Testis (tissue), 3 donors: Measurements from ENCODE around the gene PAX8. TPM values are rescaled to one million over a fixed set of nuclear protein-coding genes. Genes with fewer than 3 reads are reported as not detected.

Source experiments
- DNase-seq: peaks from one replicate; pipeline ENCODE4 v3.0.0-alpha.2; 2019
- H3K27ac ChIP-seq, 2 donors: fragments of 200-600 bp; sonication (generic); one replicate each; pipeline ENCODE4 v1.5.1; 2019
- H3K27me3 ChIP-seq: fragments of 200-600 bp; sonication (generic); one replicate; pipeline ENCODE4 v1.5.1; 2019
- H3K36me3 ChIP-seq: fragments of 200-600 bp; sonication (generic); one replicate; pipeline ENCODE4 v1.5.1; 2017; ENCODE audit warnings: low read depth; ENCODE audit errors: missing control alignments
- H3K4me1 ChIP-seq: fragments of 200-600 bp; sonication (generic); one replicate; pipeline ENCODE4 v1.5.1; 2019
- H3K4me3 ChIP-seq, 2 donors: fragments of 200-600 bp; sonication (generic); one replicate each; pipeline ENCODE4 v1.5.1; 2017 to 2019
- H3K9me3 ChIP-seq: fragments of 200-600 bp; sonication (generic); one replicate; pipeline ENCODE4 v1.5.1; 2017
- POLR2A ChIP-seq: fragments of 450-650 bp; IDR thresholded peaks from one replicate; pipeline ENCODE4 v1.6.1; 2017; ENCODE audit warnings: antibody characterized with exemption, mild to moderate bottlenecking, moderate library complexity
- WGBS, 2 donors: methylation state at CpG; one replicate each; pipeline ENCODE4 v1.1.5; 2018; 5-methylcytosine and 5-hydroxymethylcytosine counted together
- intact Hi-C: fragments of 100-400 bp; cut with DNase I; formaldehyde crosslinking; loops from one replicate; pipeline ENCODE4 v1.15.1; 2023; ENCODE audit warnings: low total_unique reads
- polyA plus RNA-seq: library from polyadenylated mRNA; stranded (reverse); fragments of 350-450 nt; fragmentation: Illumina TruSeq; extraction: RNeasy Lipid Tissue Mini Kit (QIAGEN cat#74804); gene quantifications from one replicate; pipeline ENCODE4 v1.2.3, GENCODE V29; 2014; ENCODE audit warnings: low read depth, low replicate concordance; ENCODE audit not compliant: insufficient read depth
- total RNA-seq, 2 donors: library from RNA; depleted of rRNA; stranded (reverse); fragments of >200 nt; gene quantifications; one replicate each; pipeline ENCODE4 v1.2.3, GENCODE V29; 2016
- TF ChIP-seq, protein P1 (sequence below), 3 experiments: fragments of 450-650 bp in 2 of 3; fragments of 200-600 bp in 1 of 3; sonication (generic) in 1 of 3; IDR thresholded peaks; one replicate each; pipeline ENCODE4 v1.5.1; 2016 to 2019; ENCODE audit warnings: antibody characterized with exemption in 3 of 3, mild to moderate bottlenecking in 2 of 3, moderate library complexity in 1 of 3

PAX8 gene
- total and polyA plus RNA-seq, 3 donors from 2014 or later = 4.7 to 22.3 (median 5.4) TPM

DNA sequence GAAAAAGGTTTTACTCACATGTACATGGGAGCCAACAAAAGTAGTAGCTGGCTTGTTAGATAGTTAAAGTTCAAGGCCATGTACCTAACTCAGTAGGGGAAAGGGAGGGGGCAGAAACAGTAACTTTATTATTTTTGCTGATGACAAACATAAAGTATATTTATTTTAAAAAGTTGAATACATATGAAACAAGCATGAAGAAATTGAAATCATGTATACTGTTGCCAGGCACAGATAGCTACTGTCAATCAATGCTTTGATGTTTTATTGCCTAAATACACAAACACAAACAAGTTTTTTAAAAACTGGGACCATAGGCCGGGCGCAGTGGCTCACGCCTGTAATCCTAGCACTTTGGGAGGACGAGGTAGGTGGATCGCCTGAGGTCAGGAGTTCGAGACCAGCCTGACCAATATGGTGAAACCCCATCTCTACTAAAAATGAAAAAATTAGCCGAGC, 112.5 kb downstream of the PAX8 start:
- Histone ChIP-seq H3K4me3 (no peak overlapping the region), H3K27me3 (no peaks in the 10 kb centered on the region), H3K4me1 (peaks cover 10% of the 10 kb centered on the region), H3K9me3 (no peaks in the 10 kb centered on the region), H3K36me3 (no peaks in the 10 kb centered on the region), H3K27ac (no peak overlapping the region)
- TF ChIP-seq, protein P1, sequence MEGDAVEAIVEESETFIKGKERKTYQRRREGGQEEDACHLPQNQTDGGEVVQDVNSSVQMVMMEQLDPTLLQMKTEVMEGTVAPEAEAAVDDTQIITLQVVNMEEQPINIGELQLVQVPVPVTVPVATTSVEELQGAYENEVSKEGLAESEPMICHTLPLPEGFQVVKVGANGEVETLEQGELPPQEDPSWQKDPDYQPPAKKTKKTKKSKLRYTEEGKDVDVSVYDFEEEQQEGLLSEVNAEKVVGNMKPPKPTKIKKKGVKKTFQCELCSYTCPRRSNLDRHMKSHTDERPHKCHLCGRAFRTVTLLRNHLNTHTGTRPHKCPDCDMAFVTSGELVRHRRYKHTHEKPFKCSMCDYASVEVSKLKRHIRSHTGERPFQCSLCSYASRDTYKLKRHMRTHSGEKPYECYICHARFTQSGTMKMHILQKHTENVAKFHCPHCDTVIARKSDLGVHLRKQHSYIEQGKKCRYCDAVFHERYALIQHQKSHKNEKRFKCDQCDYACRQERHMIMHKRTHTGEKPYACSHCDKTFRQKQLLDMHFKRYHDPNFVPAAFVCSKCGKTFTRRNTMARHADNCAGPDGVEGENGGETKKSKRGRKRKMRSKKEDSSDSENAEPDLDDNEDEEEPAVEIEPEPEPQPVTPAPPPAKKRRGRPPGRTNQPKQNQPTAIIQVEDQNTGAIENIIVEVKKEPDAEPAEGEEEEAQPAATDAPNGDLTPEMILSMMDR (IDR thresholded peaks at IDR 0.05) = no peak
- TF ChIP-seq POLR2A = no peak
- 91 to 92% methylated on average over 7 of the region's 7 CpGs for WGBS, 2 donors
- DNase-seq = peak; percentile 8
- intact Hi-C loops = no loop called here

Other genes with a start within 250 kb of the PAX8 start
- not detected for gene IL36B, start 226.1 kb downstream of the PAX8 start, total RNA-seq
- not detected for gene IL36B, start 226.1 kb downstream of the PAX8 start, polyA plus RNA-seq
- not detected for gene IL36RN, start 219.7 kb downstream of the PAX8 start, total RNA-seq
- gene IL36RN, start 219.7 kb downstream of the PAX8 start, polyA plus RNA-seq = not detected
- under 1 TPM in 1 of 2 donors, not detected in 1; 0.68 TPM for gene IL1F10, start 211.0 kb downstream of the PAX8 start, total RNA-seq
- gene IL1F10, start 211.0 kb downstream of the PAX8 start, polyA plus RNA-seq = not detected
- 1 to 10 TPM; 3.2 to 5.6 TPM for gene IL1RN, start 151.3 kb downstream of the PAX8 start, total RNA-seq
- gene IL1RN, start 151.3 kb downstream of the PAX8 start, polyA plus RNA-seq = 18.4 TPM
- 10 to 100 TPM; 18.7 to 35.9 TPM for gene PSD4, start 105.0 kb downstream of the PAX8 start, total RNA-seq
- 22.8 TPM for gene PSD4, start 105.0 kb downstream of the PAX8 start, polyA plus RNA-seq
- 10 to 100 TPM; 44.4 to 49.4 TPM for gene ZNG1B, start 158.8 kb upstream of the PAX8 start, total RNA-seq
- 27.7 TPM for gene ZNG1B, start 158.8 kb upstream of the PAX8 start, polyA plus RNA-seq
- under 1 TPM; 0.19 to 0.55 TPM for gene FOXD4L1, start 219.7 kb upstream of the PAX8 start, total RNA-seq
- gene FOXD4L1, start 219.7 kb upstream of the PAX8 start, polyA plus RNA-seq = not detected